Pancreas (tissue), 10 donors: Measurements from ENCODE around the gene PCDHA10. TPM values are rescaled to one million over a fixed set of nuclear protein-coding genes. Genes with fewer than 3 reads are reported as not detected.
"Not testable (repeated sequence)": the region's sequence is repeated elsewhere in the genome, so short reads cannot be mapped to it uniquely, and the experiment has no call there.

Source experiments
- ATAC-seq, 4 donors: fragments of 200-7000 bp; cut with Tn5 transposase; one replicate each; pipeline versions ENCODE4 v1.8.0 to v1.9.1; 2020; ENCODE audit warnings: mild to moderate bottlenecking in 4 of 4, moderate library complexity in 4 of 4
- DNase-seq, 6 donors: peaks; one replicate each; pipeline ENCODE4 v3.0.0-alpha.2; 2020
- FAIRE-seq: peaks from 2 replicates; lab custom pipeline; 2012; peaks lifted over from hg19 to GRCh38; lab: Jason Lieb, UNC
- H3K27ac ChIP-seq, 4 donors: fragments of 200-600 bp; sonication (generic); 1 replicate in 3 of 4; 2 replicates in 1 of 4; pipeline versions ENCODE4 v1.5.0 to v1.8.0; 2020
- H3K27me3 ChIP-seq, 4 donors: fragments of 200-600 bp; one replicate each; pipeline ENCODE4 v1.8.0; 2021
- H3K36me3 ChIP-seq, 3 donors: fragments of 200-600 bp; sonication (generic) in 1 of 3; one replicate each; pipeline versions ENCODE4 v1.5.0 to v1.8.0; 2020 to 2021
- H3K4me1 ChIP-seq, 3 donors: fragments of 200-600 bp; one replicate each; pipeline ENCODE4 v1.8.0; 2021
- H3K4me3 ChIP-seq, 4 donors: fragments of 200-600 bp; sonication (generic) in 2 of 4; one replicate each; pipeline versions ENCODE4 v1.5.0 to v1.8.0; 2020 to 2021
- H3K9me3 ChIP-seq, 4 donors: fragments of 200-600 bp; one replicate each; pipeline ENCODE4 v1.8.0; 2021
- CTCF ChIP-seq, 4 donors: fragments of 200-600 bp; sonication (generic) in 3 of 4; IDR thresholded peaks; one replicate each; pipeline versions ENCODE4 v1.5.0 to v1.8.0; 2021; ENCODE audit warnings: antibody characterized with exemption in 4 of 4
- WGBS, 2 donors: extraction: QIAGEN DNeasy Blood & Tissue Kit; methylation state at CpG; one replicate each; pipeline ENCODE4 v1.1.7; 2013; 5-methylcytosine and 5-hydroxymethylcytosine counted together
- intact Hi-C, 3 donors: fragments of 100-400 bp; cut with DNase I; formaldehyde crosslinking; loops; one replicate each; pipeline versions ENCODE4 v1.11.1 to v1.14.2; 2022
- polyA plus RNA-seq, 2 donors: library from polyadenylated mRNA; stranded (reverse); fragments of 200-250 nt; gene quantifications; one replicate each; pipeline ENCODE4 v1.2.3, GENCODE V29; 2013
- total RNA-seq, 6 donors: library from RNA; stranded (reverse); fragmentation: NEBNext Ultra II Directional in 4 of 6; extraction: Animal tissue kit (Norgen Biotek cat#: 25700) in 4 of 6; gene quantifications; one replicate each; pipeline versions ENCODE4 v1.2.1 to v1.2.4, GENCODE V29; 2021 to 2023
- donor health status: healthy with polysubstance abuse.
- donor health status: DM: no; HTN: no; CAD: no; lungs with moderate emphysema.
- donor health status: DM: no; HTN: no; CAD: no.
- donor health status: control.
- donor health status: control.
- donor health status: Bipolar disorder and iron deficiency.
- donor health status: DM: yes; HTN: yes; CAD: no.
- donor health status: DM: no; HTN: no; CAD: no.
- donor health status: DM: no; HTN: no; CAD: no.
- donor health status: DM: yes; HTN: yes; CAD: no.

The PCDHA10 gene
- total and polyA plus RNA-seq, 8 donors, result 0.16 to 6.7 (median 1.8) TPM

GRCh38 chr5:140869555-140869886 is 13.8 kb downstream of the PCDHA10 start:
- Histone ChIP-seq H3K36me3 (no peaks in the 10 kb centered on the region), H3K4me1 (no peaks in the 10 kb centered on the region), H3K27me3 (no peaks in the 10 kb centered on the region), H3K9me3 (no peaks in the 10 kb centered on the region), H3K27ac (no peak overlapping the region), H3K4me3 (peak overlapping the region in 1 of 4 donors; percentile 18)
- WGBS, 2 donors, result 46 to 57% methylated on average over 5 of the region's 5 CpGs
- no peak for TF ChIP-seq CTCF (IDR thresholded peaks at IDR 0.05)
- FAIRE-seq (no peak), DNase-seq (no peak), ATAC-seq (peak in 2 of 4 donors; percentile 76 to 83)
- intact Hi-C loops, result no loop called here

- intact Hi-C loops, result loop anchor here in 1 of 3 donors (10.0 kb wide), 1 partner anchor 174 kb away; no protein-coding TSS in a partner anchor
- no peaks in the 10 kb centered on the region for H3K36me3 ChIP-seq
- no peaks in the 10 kb centered on the region for H3K9me3 ChIP-seq
- no peaks in the 10 kb centered on the region for H3K4me1 ChIP-seq
- 38 to 52% methylated on average over 114 of the region's 114 CpGs for WGBS, 2 donors
- no peak for ATAC-seq
- FAIRE-seq, result no peak
- no peak overlapping the region for H3K27ac ChIP-seq
- no peak for TF ChIP-seq CTCF (IDR thresholded peaks at IDR 0.05)
- no peak overlapping the region for H3K4me3 ChIP-seq
- H3K27me3 ChIP-seq, result no peaks in the 10 kb centered on the region
- peak in 2 of 6 donors; percentile 49 to 57 for DNase-seq
Measured at GRCh38 chr5:140870221-140871201, 14.8 kb downstream of the PCDHA10 start.

GRCh38 chr5:140875085-140876065 is 19.7 kb downstream of the PCDHA10 start, which contains the start of gene PCDHA12:
Gene PCDHA12 (plus strand): TSS chr5:140875308. CDS start chr5:140875473, 165 bp downstream.
- Histone ChIP-seq H3K9me3 (no peaks in the 10 kb centered on the region), H3K4me1 (no peaks in the 10 kb centered on the region), H3K27ac (no peak within 1 kb of the TSS), H3K27me3 (no peaks in the 10 kb centered on the region), H3K36me3 (no peaks in the 10 kb centered on the region), H3K4me3 (peak within 1 kb of the TSS in 2 of 4 donors; percentile 14 to 26)
- intact Hi-C loops, result loop anchor here in 1 of 3 donors (10.0 kb wide), 1 partner anchor 169 kb away; no protein-coding TSS in a partner anchor
- no peak for TF ChIP-seq CTCF (IDR thresholded peaks at IDR 0.05)
- FAIRE-seq, result no peak
- peak; percentile 69 to 88 (median 76) for ATAC-seq
- WGBS, 2 donors, result 13 to 16% methylated on average over 42 to 47 of the region's 47 CpGs
- peak in 1 of 6 donors; percentile 31 for DNase-seq

- H3K36me3 ChIP-seq, H3K27ac ChIP-seq, H3K4me3 ChIP-seq, H3K9me3 ChIP-seq, H3K27me3 ChIP-seq, ATAC-seq, H3K4me1 ChIP-seq, FAIRE-seq: not testable (repeated sequence)
- intact Hi-C loops, result loop anchor here in 1 of 3 donors (10.0 kb wide), 1 partner anchor 168 kb away; no protein-coding TSS in a partner anchor
- peak in 1 of 6 donors; percentile 50 for DNase-seq
- 31 to 33% methylated on average over 79 to 80 of the region's 80 CpGs for WGBS, 2 donors
Measured at GRCh38 chr5:140876541-140877261, 21.0 kb downstream of the PCDHA10 start.
